ENCODE measurements around the gene CFAP107.
A peak's percentile ranks its signal among the peaks of the same experiment; 100 is the strongest.
"Not testable (repeated sequence)": the region's sequence is repeated elsewhere in the genome, so short reads cannot be mapped to it uniquely, and the experiment has no call there.

The CFAP107 gene

GRCh38 chr1:12776801-12777557 lies 31.0 kb downstream of the CFAP107 start:
- DNase-seq (ENCODE audit: low read depth in 2 of 3, low spot score in 1 of 3): no peak

DNA sequence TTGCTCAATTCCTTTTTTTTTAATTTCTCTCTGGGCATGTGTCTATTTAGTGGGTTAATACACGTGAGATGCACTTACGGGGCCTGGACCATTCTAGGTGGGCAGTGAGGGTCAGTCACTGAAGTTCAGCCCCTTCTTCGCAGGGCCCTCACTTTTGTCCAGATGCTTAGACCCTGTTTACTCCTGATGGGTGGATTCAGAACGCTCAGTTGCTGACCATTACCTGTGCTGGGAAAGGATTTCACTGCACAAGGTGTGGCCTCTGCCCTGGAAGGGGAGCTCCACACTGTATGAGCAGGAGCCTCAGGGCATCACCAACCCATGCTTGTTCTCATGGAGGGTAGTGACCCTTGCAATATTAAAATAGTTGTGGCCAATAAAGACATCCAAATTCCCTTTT lies 32.1 kb downstream of the CFAP107 start:
- DNase-seq (ENCODE audit: low read depth in 2 of 3, low spot score in 1 of 3): no peak

- DNase-seq (ENCODE audit: low read depth in 2 of 3, low spot score in 1 of 3): no peak
Measured at GRCh38 chr1:12778907-12779306, 32.9 kb downstream of the CFAP107 start.

- DNase-seq (ENCODE audit: low read depth in 2 of 3, low spot score in 1 of 3): not testable (repeated sequence)
Measured at GRCh38 chr1:12781488-12781887, 35.5 kb downstream of the CFAP107 start.

- DNase-seq (ENCODE audit: low read depth in 2 of 3, low spot score in 1 of 3): peak in 1 of 3 donors; percentile 4
Measured at GRCh38 chr1:12783783-12784182, 37.8 kb downstream of the CFAP107 start.

GRCh38 chr1:12784729-12785128 lies 38.7 kb downstream of the CFAP107 start:
- not testable (repeated sequence) for DNase-seq (ENCODE audit: low read depth in 2 of 3, low spot score in 1 of 3)

DNA sequence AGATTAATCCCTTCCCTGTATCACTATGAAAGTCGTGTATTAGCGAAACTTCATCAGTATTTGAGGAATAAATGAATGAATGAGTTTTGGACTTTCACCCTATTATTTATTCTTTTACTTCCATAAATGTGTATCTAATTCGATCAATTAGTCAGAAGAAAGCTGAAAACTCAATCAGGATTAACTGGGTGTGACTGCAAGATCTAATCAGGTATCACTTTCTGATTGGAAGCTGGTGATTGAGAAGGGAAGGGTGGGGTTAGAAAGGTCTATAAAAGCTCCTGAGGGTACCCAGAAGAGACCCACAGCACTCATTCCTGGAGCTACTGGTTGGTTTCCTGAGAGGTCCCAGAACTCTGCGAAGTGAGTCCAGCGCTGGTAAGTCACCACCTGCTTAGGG lies 45.1 kb downstream of the CFAP107 start, which contains the start of gene PRAMEF1:
Gene PRAMEF1 (plus strand): TSS at position 301 of the 400 bp plus-strand sequence. CDS start 1,831 bp downstream, outside the sequence.
- DNase-seq (ENCODE audit: low read depth in 2 of 3, low spot score in 1 of 3): not testable (repeated sequence)

GRCh38 chr1:12798911-12799310 lies 52.9 kb downstream of the CFAP107 start:
- no peak for DNase-seq (ENCODE audit: low read depth in 2 of 3, low spot score in 1 of 3)

- DNase-seq (ENCODE audit: low read depth in 2 of 3, low spot score in 1 of 3): no peak
Measured at GRCh38 chr1:12799730-12800129, 53.7 kb downstream of the CFAP107 start.

- no peak for DNase-seq (ENCODE audit: low read depth in 2 of 3, low spot score in 1 of 3)
Measured at GRCh38 chr1:12809933-12810332, 63.9 kb downstream of the CFAP107 start.

DNA sequence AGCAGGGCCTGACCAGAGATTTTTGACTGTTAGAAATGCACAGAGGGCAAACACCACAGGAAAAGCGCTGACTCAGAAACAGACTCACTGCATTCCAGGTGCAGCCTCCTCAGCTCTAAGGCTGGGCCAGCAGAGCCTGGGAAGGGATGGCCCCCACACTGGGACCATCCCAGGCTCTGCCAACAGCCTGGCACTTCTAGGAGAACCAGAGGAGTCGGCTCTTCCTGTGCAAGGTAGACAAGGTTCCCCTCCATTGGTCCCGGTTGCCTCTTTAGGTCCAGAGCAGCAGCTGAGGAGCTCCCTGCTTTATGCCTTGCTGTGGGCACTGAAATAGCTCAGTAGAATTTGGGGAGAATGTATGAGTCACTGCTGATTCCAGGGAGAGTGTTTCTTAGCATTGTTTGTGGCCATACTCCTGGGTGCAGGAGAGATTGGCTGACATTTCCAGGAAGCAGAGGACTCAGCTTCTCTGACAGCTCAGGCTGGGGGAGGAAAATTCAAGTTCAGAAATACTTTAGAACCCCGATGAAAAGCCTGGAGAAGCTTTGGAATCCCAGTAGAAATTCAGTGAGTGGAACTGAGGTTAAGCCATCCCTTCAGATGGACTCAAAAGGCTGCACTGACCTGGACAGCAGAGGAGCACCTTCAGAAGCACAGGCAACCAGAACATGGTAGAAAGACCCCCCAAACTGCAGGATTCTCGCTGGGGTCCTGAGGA lies 64.8 kb downstream of the CFAP107 start:
- DNase-seq (ENCODE audit: low read depth in 2 of 3, low spot score in 1 of 3): no peak

DNA sequence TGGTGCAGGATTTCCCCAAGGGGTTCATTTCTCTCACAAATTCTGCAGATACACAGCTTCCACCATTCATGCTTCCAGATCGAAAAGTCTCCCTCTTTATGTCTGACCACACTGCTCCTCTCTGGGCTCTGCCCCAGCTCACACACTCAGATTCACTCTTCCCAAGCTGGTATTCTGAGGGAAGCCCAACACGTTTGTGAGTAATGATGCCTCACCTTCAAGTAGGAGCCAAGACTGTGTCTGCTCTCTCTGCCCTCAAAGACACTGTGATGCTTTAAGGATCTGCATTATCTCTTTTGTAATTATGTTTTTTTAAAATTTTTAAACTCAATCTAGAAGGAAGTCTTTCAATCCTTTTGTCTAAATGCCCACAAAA lies 65.4 kb downstream of the CFAP107 start:
- no peak for DNase-seq (ENCODE audit: low read depth in 2 of 3, low spot score in 1 of 3)

Data from stimulated activated CD4-positive, alpha-beta T cell treated with anti-CD3 and anti-CD28 coated beads, Interleukin-12 subunit alpha, Interleukin-12 subunit beta, amount 100 ng/mL, for 48 hours (primary cell).